K562 (cell line): ENCODE measurements around the gene ZNF335. TPM values are rescaled to one million over a fixed set of nuclear protein-coding genes. Genes with fewer than 3 reads are reported as not detected.
"Not testable (repeated sequence)": the region's sequence is repeated elsewhere in the genome, so short reads cannot be mapped to it uniquely, and the experiment has no call there.

ENCODE experiments used
- ATAC-seq: fragments of 200-7000 bp; cut with Tn5 transposase; 3 replicates; pipeline ENCODE4 v1.9.1; 2020; ENCODE audit warnings: moderate library complexity
- BruUV-seq: library from RNA; stranded (reverse); fragments of 400-500 nt; replicated peaks from 2 replicates; lab custom pipeline; 2021; lab: Mats Ljungman, UMichigan
- CTCF ChIA-PET: fragments of 300-600 bp; formaldehyde crosslinking; extraction: SDS; loops from one replicate; lab custom pipeline; 2021; ENCODE audit warnings: low intra/inter-chr PET ratio; lab: Yijun Ruan, JAX
- POLR2A ChIA-PET: fragments of 300-600, 350-650 bp; sonication (Branson Sonifier 250); formaldehyde crosslinking; extraction: SDS; loops from one replicate; lab custom pipeline; 2021; ENCODE audit warnings: antibody characterized with exemption, inconsistent platforms; lab: Yijun Ruan, JAX
- DNase-seq, 4 experiments: peaks; one replicate each; pipeline versions ENCODE4 v3.0.0 to v3.0.0-alpha.2; 2011 to 2018; ENCODE audit warnings: low spot score in 3 of 4, mixed read lengths in 3 of 4; ENCODE audit errors: extremely low read depth in 1 of 4
- FAIRE-seq: peaks from 2 replicates; lab custom pipeline; 2011; peaks lifted over from hg19 to GRCh38; lab: Jason Lieb, UNC
- H2AFZ ChIP-seq: 2 replicates; pipeline ENCODE4 v1.6.0; 2011; ENCODE audit warnings: low read depth, low read length, control low read depth, inconsistent platforms
- H3K27ac ChIP-seq: fragments of 200-600 bp; 3 replicates; pipeline ENCODE4 v1.8.0; 2011; ENCODE audit warnings: low read depth, mild to moderate bottlenecking, control low read depth, inconsistent platforms, low read length, moderate library complexity, mixed read lengths; ENCODE audit errors: extremely low read depth
- H3K27me3 ChIP-seq, 2 experiments: fragments of 300-600 bp in 1 of 2; 2 replicates in 1 of 2; 3 replicates in 1 of 2; pipeline versions ENCODE4 v1.6.0 to v1.8.0; 2011; ENCODE audit warnings: inconsistent platforms in 2 of 2, low read length in 2 of 2, mild to moderate bottlenecking in 1 of 2, mixed read lengths in 1 of 2, moderate library complexity in 1 of 2; ENCODE audit not compliant: control insufficient read depth in 2 of 2, insufficient read depth in 2 of 2
- H3K36me3 ChIP-seq: fragments of 300-600 bp; 3 replicates; pipeline ENCODE4 v1.8.0; 2011; ENCODE audit warnings: mild to moderate bottlenecking, low read length, inconsistent platforms; ENCODE audit not compliant: control insufficient read depth, insufficient read depth
- H3K4me1 ChIP-seq, 2 experiments: fragments of 200-600 bp in 1 of 2; replicated peaks in 1 of 2; 2 replicates in 1 of 2; 3 replicates in 1 of 2; pipeline versions ENCODE4 v1.5.1 to v1.8.0; 2011; ENCODE audit warnings: inconsistent platforms in 2 of 2, low read length in 2 of 2, mild to moderate bottlenecking in 1 of 2, mixed read lengths in 1 of 2, moderate library complexity in 1 of 2; ENCODE audit not compliant: control insufficient read depth in 2 of 2, insufficient read depth in 2 of 2
- H3K4me2 ChIP-seq: 2 replicates; pipeline ENCODE4 v1.6.1; 2011; ENCODE audit warnings: low read length, control low read depth, inconsistent platforms, mixed read lengths; ENCODE audit not compliant: insufficient read depth
- H3K4me3 ChIP-seq: fragments of 200-600 bp; sonication (generic), shearing (Covaris generic); 2 replicates; pipeline ENCODE4 v1.5.1; 2016; ENCODE audit warnings: control low read depth, inconsistent platforms
- H3K79me2 ChIP-seq: fragments of 200-600 bp; 3 replicates; pipeline ENCODE4 v1.8.0; 2011; ENCODE audit warnings: low read length, inconsistent platforms; ENCODE audit not compliant: control insufficient read depth, insufficient read depth
- H3K9ac ChIP-seq, 2 experiments: 2 replicates each; pipeline versions ENCODE4 v1.6.0 to v1.6.1; 2011; ENCODE audit warnings: low read depth in 2 of 2, low read length in 2 of 2, control low read depth in 1 of 2, inconsistent platforms in 1 of 2, mild to moderate bottlenecking in 1 of 2, mixed read lengths in 1 of 2; ENCODE audit not compliant: insufficient read depth in 1 of 2
- H3K9me1 ChIP-seq: one replicate; pipeline ENCODE4 v1.6.0; 2011; ENCODE audit warnings: inconsistent platforms, mild to moderate bottlenecking, low read length, moderate library complexity; ENCODE audit not compliant: control insufficient read depth, insufficient read depth
- H3K9me3 ChIP-seq: replicated peaks from 2 replicates; pipeline ENCODE4 v1.5.1; 2011; ENCODE audit warnings: low read depth, low read length, inconsistent platforms; ENCODE audit not compliant: control insufficient read depth, insufficient read depth
- H4K20me1 ChIP-seq: replicated peaks from 2 replicates; pipeline ENCODE4 v1.6.1; 2011; ENCODE audit warnings: low read length, inconsistent platforms, mixed read lengths; ENCODE audit not compliant: control insufficient read depth, insufficient read depth
- SIN3B ChIP-seq: fragments of 450-650 bp; IDR thresholded peaks from 2 replicates; pipeline ENCODE4 v1.6.1; 2017; ENCODE audit warnings: low read depth, mild to moderate bottlenecking, moderate library complexity
- SMAD2 ChIP-seq: fragments of 150-350 bp; IDR thresholded peaks from 2 replicates; pipeline ENCODE4 v1.6.1; 2014; ENCODE audit warnings: low read depth, mild to moderate bottlenecking, low read length
- ZNF263 ChIP-seq: sonication (generic); formaldehyde crosslinking; IDR thresholded peaks from 2 replicates; pipeline ENCODE4 v1.8.0; 2022; ENCODE audit warnings: mild to moderate bottlenecking, missing genetic modification reagents, borderline replicate concordance
- WGBS: fragments of 100-300 bp; shearing (Covaris generic); methylation state at CpG from one replicate; pipeline ENCODE4 v1.1.6; 2016; ENCODE audit warnings: low coverage, mixed read lengths; ENCODE audit not compliant: insufficient coverage; ENCODE audit errors: missing lambda C conversion rate; 5-methylcytosine and 5-hydroxymethylcytosine counted together
- in situ Hi-C: fragments of 300-500 bp; cut with MboI; formaldehyde crosslinking; loops from 4 replicates; pipeline ENCODE4 v1.15.0; 2018; ENCODE audit warnings: inconsistent platforms, mixed read lengths
- intact Hi-C: fragments of 100-400 bp; cut with micrococcal nuclease; formaldehyde crosslinking; loops from 2 replicates; pipeline ENCODE4 v1.14.2; 2022
- polyA plus RNA-seq, 8 experiments: library from polyadenylated mRNA; depleted of rRNA in 4 of 8; stranded (reverse) in 5 of 8; unstranded in 3 of 8; fragments of >200 nt; fragmentation: Nextera tagmentation in 2 of 8; fragmentation: Illumina TruSeq in 1 of 8; extraction: Ambion mirVana in 2 of 8; extraction: Trizol in 1 of 8; gene quantifications; 2 replicates each; pipeline versions ENCODE4 v1.2.1 to v1.2.3, GENCODE V29; 2011 to 2014; ENCODE audit warnings: inconsistent platforms in 1 of 8, missing spikeins in 1 of 8
- total RNA-seq, 7 experiments: library from RNA; depleted of rRNA in 6 of 7; stranded (reverse); fragments of >200 nt in 6 of 7; fragmentation: Illumina TruSeq in 2 of 7; extraction: Trizol in 2 of 7; gene quantifications; 2 replicates each; pipeline versions ENCODE4 v1.2.1 to v1.2.3, GENCODE V29; 2011 to 2021; ENCODE audit warnings: low replicate concordance in 1 of 7
- TF ChIP-seq, protein P1 (sequence below): sonication (generic); formaldehyde crosslinking; IDR thresholded peaks from 2 replicates; pipeline ENCODE4 v1.8.0; 2022; ENCODE audit warnings: mild to moderate bottlenecking, missing genetic modification reagents

ZNF335 gene
- total and polyA plus RNA-seq, 9 of the 15 experiments (the other 6 are each of a cell fraction or from before 2014, with no cell fraction given), result 0.39 to 16.0 (median 7.6) TPM

DNA sequence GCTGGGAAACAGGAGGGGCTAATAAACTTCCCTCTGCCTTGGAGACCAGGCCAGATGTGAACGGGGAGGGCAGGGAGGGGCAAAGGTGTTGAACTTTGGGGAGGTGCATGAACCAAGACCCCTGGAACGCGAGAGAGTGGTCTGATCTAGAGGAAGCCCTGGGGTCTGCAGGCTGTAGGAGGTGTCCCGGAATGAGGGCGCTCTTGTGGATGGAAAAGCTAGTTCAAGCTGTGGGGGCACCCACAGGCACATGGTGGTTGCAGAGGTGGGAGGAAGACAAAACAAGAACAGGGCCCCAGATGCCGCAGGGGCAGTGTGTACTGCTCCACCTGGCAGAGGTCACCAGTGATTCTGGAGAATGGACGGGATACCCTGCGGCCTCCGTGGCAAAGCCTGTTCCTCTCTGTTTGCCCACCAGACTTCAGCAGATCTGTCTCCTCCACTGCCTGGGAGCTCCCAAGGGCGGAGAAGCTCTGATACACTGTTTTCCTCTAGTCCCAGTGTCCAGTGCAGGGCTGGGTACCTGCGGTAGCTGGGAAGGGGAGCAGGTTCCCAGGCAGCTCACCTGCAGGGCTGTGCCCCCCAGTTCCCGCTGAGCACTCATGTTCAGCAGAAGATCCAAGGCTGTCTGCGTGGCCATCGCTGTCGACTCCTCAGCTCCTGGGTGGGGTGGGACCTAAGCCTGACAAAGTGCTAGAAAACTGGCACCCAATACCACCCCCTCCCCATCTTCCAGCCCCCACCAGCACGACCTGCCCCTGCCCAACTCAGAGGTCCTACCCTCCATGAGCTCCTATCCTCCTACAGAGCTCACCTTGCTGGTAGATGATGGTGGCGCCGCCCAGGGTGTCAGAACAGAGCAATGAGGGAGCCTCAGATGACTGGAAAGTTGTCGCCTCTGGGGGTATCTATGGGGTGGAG is 14.7 kb downstream of the ZNF335 start (continued):
- TF ChIP-seq, protein P1, sequence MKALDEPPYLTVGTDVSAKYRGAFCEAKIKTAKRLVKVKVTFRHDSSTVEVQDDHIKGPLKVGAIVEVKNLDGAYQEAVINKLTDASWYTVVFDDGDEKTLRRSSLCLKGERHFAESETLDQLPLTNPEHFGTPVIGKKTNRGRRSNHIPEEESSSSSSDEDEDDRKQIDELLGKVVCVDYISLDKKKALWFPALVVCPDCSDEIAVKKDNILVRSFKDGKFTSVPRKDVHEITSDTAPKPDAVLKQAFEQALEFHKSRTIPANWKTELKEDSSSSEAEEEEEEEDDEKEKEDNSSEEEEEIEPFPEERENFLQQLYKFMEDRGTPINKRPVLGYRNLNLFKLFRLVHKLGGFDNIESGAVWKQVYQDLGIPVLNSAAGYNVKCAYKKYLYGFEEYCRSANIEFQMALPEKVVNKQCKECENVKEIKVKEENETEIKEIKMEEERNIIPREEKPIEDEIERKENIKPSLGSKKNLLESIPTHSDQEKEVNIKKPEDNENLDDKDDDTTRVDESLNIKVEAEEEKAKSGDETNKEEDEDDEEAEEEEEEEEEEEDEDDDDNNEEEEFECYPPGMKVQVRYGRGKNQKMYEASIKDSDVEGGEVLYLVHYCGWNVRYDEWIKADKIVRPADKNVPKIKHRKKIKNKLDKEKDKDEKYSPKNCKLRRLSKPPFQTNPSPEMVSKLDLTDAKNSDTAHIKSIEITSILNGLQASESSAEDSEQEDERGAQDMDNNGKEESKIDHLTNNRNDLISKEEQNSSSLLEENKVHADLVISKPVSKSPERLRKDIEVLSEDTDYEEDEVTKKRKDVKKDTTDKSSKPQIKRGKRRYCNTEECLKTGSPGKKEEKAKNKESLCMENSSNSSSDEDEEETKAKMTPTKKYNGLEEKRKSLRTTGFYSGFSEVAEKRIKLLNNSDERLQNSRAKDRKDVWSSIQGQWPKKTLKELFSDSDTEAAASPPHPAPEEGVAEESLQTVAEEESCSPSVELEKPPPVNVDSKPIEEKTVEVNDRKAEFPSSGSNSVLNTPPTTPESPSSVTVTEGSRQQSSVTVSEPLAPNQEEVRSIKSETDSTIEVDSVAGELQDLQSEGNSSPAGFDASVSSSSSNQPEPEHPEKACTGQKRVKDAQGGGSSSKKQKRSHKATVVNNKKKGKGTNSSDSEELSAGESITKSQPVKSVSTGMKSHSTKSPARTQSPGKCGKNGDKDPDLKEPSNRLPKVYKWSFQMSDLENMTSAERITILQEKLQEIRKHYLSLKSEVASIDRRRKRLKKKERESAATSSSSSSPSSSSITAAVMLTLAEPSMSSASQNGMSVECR (CRISPR knock-in tag), result no peak
- TF ChIP-seq SIN3B, result no peak
- TF ChIP-seq ZNF263, result no peak
- TF ChIP-seq SMAD2, result no peak

DNA sequence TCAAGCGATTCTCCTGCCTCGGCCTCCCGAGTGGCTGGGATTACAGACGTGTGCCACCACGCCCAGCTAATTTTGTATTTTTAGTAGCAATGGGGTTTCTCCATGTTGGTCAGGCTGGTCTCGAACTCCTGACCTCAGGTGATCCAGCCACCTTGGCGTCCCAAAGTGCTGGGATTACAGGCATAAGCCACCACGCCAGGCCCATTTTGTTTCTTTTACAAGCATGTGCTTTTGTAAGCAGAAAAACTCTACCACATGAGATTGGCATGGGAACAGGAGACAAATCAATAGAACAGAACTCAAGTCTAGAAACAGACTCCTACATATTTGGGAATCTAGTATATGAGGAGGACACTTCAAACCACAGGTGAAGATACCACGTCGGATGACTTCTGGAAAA is 15.7 kb downstream of the ZNF335 start:
- H3K9me1 ChIP-seq, BruUV-seq, H3K27me3 ChIP-seq, H3K4me2 ChIP-seq, H3K4me3 ChIP-seq, FAIRE-seq, H3K9me3 ChIP-seq, H4K20me1 ChIP-seq, in situ Hi-C loops, CTCF ChIA-PET, ATAC-seq, intact Hi-C loops, DNase-seq, H3K79me2 ChIP-seq, H3K27ac ChIP-seq, H3K4me1 ChIP-seq, H2AFZ ChIP-seq, POLR2A ChIA-PET, H3K9ac ChIP-seq: not testable (repeated sequence)
- H3K36me3 ChIP-seq, result peaks cover 64% of the 10 kb centered on the region; the same call in 2 of the 3 replicates
- 82% methylated on average over 9 of the region's 10 CpGs for WGBS
